AG09319 (cell line): ENCODE results near the gene EXOG.
A peak's percentile ranks its signal among the peaks of the same experiment; 100 is the strongest.

Experiments used
- DNase-seq: peaks from one replicate; pipeline ENCODE4 v3.0.0-alpha.2; 2010; ENCODE audit warnings: low read depth; ENCODE audit errors: extremely low read depth
- CTCF ChIP-seq: IDR thresholded peaks from 2 replicates; pipeline ENCODE4 v1.5.1; 2011; ENCODE audit warnings: low read depth, mild to moderate bottlenecking, inconsistent platforms, low read length, moderate library complexity

The EXOG gene

GRCh38 chr3:38515367-38515766, 19.2 kb downstream of the EXOG start:
- no peak for DNase-seq
- TF ChIP-seq CTCF, result no peak

- TF ChIP-seq CTCF, result no peak
- DNase-seq, result no peak
Observed at GRCh38 chr3:38516669-38517068, 20.5 kb downstream of the EXOG start.

GRCh38 chr3:38519000-38519399, 22.9 kb downstream of the EXOG start:
- TF ChIP-seq CTCF, result no peak
- no peak for DNase-seq

GRCh38 chr3:38519651-38520050, 23.5 kb downstream of the EXOG start:
- no peak for DNase-seq
- TF ChIP-seq CTCF, result no peak

GRCh38 chr3:38521391-38521987, 25.3 kb downstream of the EXOG start:
- DNase-seq, result peak; percentile 30
- TF ChIP-seq CTCF, result peak; percentile 95

GRCh38 chr3:38522002-38522401, 25.9 kb downstream of the EXOG start:
- TF ChIP-seq CTCF, result no peak
- no peak for DNase-seq

- no peak for TF ChIP-seq CTCF
- DNase-seq, result no peak
Observed at GRCh38 chr3:38524141-38524739, 28.1 kb downstream of the EXOG start.
